Keratinocyte (primary cell): ENCODE results near the gene KPNA4. TPM values are rescaled to one million over a fixed set of nuclear protein-coding genes. Genes with fewer than 3 reads are reported as not detected.

ENCODE experiments used
- DNase-seq: peaks from one replicate; pipeline ENCODE4 v3.0.0-alpha.2; 2011; ENCODE audit warnings: low read depth, missing footprints, low spot score
- FAIRE-seq: peaks from 2 replicates; lab custom pipeline; 2011; peaks lifted over from hg19 to GRCh38; lab: Jason Lieb, UNC
- H2AFZ ChIP-seq: 2 replicates; pipeline ENCODE4 v1.6.0; 2012; ENCODE audit warnings: low read length, control low read depth, inconsistent platforms; ENCODE audit not compliant: control insufficient read depth
- H3K27ac ChIP-seq: 2 replicates; pipeline ENCODE4 v1.5.1; 2011; ENCODE audit warnings: low read length; ENCODE audit not compliant: control insufficient read depth, insufficient read depth
- H3K27me3 ChIP-seq: 3 replicates; pipeline ENCODE4 v1.6.0; 2011; ENCODE audit warnings: low read length; ENCODE audit not compliant: control insufficient read depth, insufficient read depth; ENCODE audit errors: extremely low read depth
- H3K36me3 ChIP-seq, 2 experiments: 2 replicates in 1 of 2; 3 replicates in 1 of 2; pipeline ENCODE4 v1.5.1; 2011; ENCODE audit warnings: low read length in 2 of 2, mild to moderate bottlenecking in 1 of 2; ENCODE audit not compliant: control insufficient read depth in 2 of 2, insufficient read depth in 2 of 2; ENCODE audit errors: extremely low read depth in 1 of 2
- H3K4me1 ChIP-seq: 3 replicates; pipeline ENCODE4 v1.5.1; 2011; ENCODE audit warnings: low read length; ENCODE audit not compliant: control insufficient read depth, insufficient read depth; ENCODE audit errors: extremely low read depth
- H3K4me2 ChIP-seq: 3 replicates; pipeline ENCODE4 v1.6.0; 2011; ENCODE audit warnings: low read depth, low read length; ENCODE audit not compliant: control insufficient read depth, insufficient read depth; ENCODE audit errors: extremely low read depth
- H3K4me3 ChIP-seq, 3 experiments: fragments of 200-600 bp in 1 of 3; sonication (generic) in 1 of 3; 2 replicates in 2 of 3; 3 replicates in 1 of 3; pipeline ENCODE4 v1.5.1; 2011 to 2016; ENCODE audit warnings: low read length in 3 of 3, mild to moderate bottlenecking in 3 of 3, control low read depth in 2 of 3, inconsistent platforms in 1 of 3, low read depth in 1 of 3, mixed read lengths in 1 of 3, mixed run types in 1 of 3, moderate library complexity in 1 of 3; ENCODE audit not compliant: control insufficient read depth in 2 of 3, insufficient read depth in 2 of 3; ENCODE audit errors: extremely low read depth in 1 of 3
- H3K79me2 ChIP-seq: 2 replicates; pipeline ENCODE4 v1.6.0; 2012; ENCODE audit warnings: low read length; ENCODE audit not compliant: control insufficient read depth, insufficient read depth
- H3K9ac ChIP-seq: 3 replicates; pipeline ENCODE4 v1.6.0; 2011; ENCODE audit warnings: low read length; ENCODE audit not compliant: control insufficient read depth, insufficient read depth; ENCODE audit errors: extremely low read depth
- H3K9me1 ChIP-seq: 3 replicates; pipeline ENCODE4 v1.6.0; 2011; ENCODE audit warnings: low read length; ENCODE audit not compliant: control insufficient read depth, insufficient read depth; ENCODE audit errors: extremely low read depth
- H3K9me3 ChIP-seq: 2 replicates; pipeline ENCODE4 v1.5.1; 2012; ENCODE audit warnings: low read depth, low read length; ENCODE audit not compliant: control insufficient read depth
- H4K20me1 ChIP-seq: 3 replicates; pipeline ENCODE4 v1.6.0; 2011; ENCODE audit warnings: low read length; ENCODE audit not compliant: control insufficient read depth, insufficient read depth; ENCODE audit errors: extremely low read depth
- EZH2 ChIP-seq: IDR thresholded peaks from one replicate; pipeline ENCODE4 v1.6.1; 2012; ENCODE audit warnings: inconsistent platforms, mild to moderate bottlenecking, low read length, moderate library complexity
- dilution Hi-C: fragments of 300-500 bp; cut with MboI; formaldehyde crosslinking; loops from one replicate; pipeline ENCODE4 v1.7.0; 2020; ENCODE audit warnings: low sequenced_read_pairs; ENCODE audit not compliant: extremely low pct_ligation_motif_present
- polyA plus RNA-seq, 5 experiments: library from polyadenylated mRNA; depleted of rRNA in 3 of 5; stranded (reverse) in 3 of 5; stranded (forward) in 1 of 5; unstranded in 1 of 5; fragments of >200 nt; gene quantifications; 1 replicate in 1 of 5; 2 replicates in 3 of 5; 3 replicates in 1 of 5; pipeline versions ENCODE4 v1.2.1 to v1.2.3, GENCODE V29; 2011 to 2012; ENCODE audit warnings: missing spikeins in 2 of 5, low read depth in 1 of 5, low replicate concordance in 1 of 5
- TF ChIP-seq, protein P1 (sequence below), 3 experiments: IDR thresholded peaks in 1 of 3; conservative IDR thresholded peaks in 1 of 3; optimal IDR thresholded peaks in 1 of 3; 2 replicates in 2 of 3; 3 replicates in 1 of 3; pipeline versions ENCODE3 to v1.5.1; 2011; ENCODE audit warnings: low read length in 3 of 3, mild to moderate bottlenecking in 3 of 3, moderate library complexity in 2 of 3, control low read depth in 1 of 3, inconsistent platforms in 1 of 3; ENCODE audit not compliant: insufficient read depth in 2 of 3; ENCODE audit errors: extremely low read depth in 1 of 3

Gene KPNA4
- polyA plus RNA-seq, 1 donor (not counting 4 experiments of a cell fraction or from before 2014, with no cell fraction given) = 42.0 TPM

- peaks cover 2% of the 10 kb centered on the region for H3K9me1 ChIP-seq
- no peaks in the 10 kb centered on the region for H4K20me1 ChIP-seq
- H3K27me3 ChIP-seq = no peaks in the 10 kb centered on the region
- peaks cover 18% of the 10 kb centered on the region for H3K4me1 ChIP-seq
- H2AFZ ChIP-seq = no peak overlapping the region
- dilution Hi-C loops = no loop called here
- TF ChIP-seq EZH2 = no peak
- TF ChIP-seq, protein P1, sequence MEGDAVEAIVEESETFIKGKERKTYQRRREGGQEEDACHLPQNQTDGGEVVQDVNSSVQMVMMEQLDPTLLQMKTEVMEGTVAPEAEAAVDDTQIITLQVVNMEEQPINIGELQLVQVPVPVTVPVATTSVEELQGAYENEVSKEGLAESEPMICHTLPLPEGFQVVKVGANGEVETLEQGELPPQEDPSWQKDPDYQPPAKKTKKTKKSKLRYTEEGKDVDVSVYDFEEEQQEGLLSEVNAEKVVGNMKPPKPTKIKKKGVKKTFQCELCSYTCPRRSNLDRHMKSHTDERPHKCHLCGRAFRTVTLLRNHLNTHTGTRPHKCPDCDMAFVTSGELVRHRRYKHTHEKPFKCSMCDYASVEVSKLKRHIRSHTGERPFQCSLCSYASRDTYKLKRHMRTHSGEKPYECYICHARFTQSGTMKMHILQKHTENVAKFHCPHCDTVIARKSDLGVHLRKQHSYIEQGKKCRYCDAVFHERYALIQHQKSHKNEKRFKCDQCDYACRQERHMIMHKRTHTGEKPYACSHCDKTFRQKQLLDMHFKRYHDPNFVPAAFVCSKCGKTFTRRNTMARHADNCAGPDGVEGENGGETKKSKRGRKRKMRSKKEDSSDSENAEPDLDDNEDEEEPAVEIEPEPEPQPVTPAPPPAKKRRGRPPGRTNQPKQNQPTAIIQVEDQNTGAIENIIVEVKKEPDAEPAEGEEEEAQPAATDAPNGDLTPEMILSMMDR (optimal IDR thresholded peaks at IDR 0.05 in 1 of 3, IDR thresholded peaks at IDR 0.05 in 1 of 3, conservative IDR thresholded peaks at IDR 0.05 in 1 of 3; ENCODE audit: extremely low read depth in 1 of 3, insufficient read depth in 2 of 3, low read length in 3 of 3) = no peak
- peak overlapping the region; percentile 42 for H3K4me2 ChIP-seq
- H3K79me2 ChIP-seq = no peaks in the 10 kb centered on the region
- H3K9me3 ChIP-seq = peaks cover 9% of the 10 kb centered on the region
- peaks cover 0 to 1% of the 10 kb centered on the region in 2 experiments for H3K36me3 ChIP-seq
- H3K27ac ChIP-seq = no peak overlapping the region
- FAIRE-seq (peak; percentile 36), DNase-seq (no peak)
- H3K4me3 ChIP-seq = no peak overlapping the region
- H3K9ac ChIP-seq = no peak overlapping the region
These were observed 90.9 kb downstream of the KPNA4 start for GRCh38 chr3:160474416-160474838.

DNA sequence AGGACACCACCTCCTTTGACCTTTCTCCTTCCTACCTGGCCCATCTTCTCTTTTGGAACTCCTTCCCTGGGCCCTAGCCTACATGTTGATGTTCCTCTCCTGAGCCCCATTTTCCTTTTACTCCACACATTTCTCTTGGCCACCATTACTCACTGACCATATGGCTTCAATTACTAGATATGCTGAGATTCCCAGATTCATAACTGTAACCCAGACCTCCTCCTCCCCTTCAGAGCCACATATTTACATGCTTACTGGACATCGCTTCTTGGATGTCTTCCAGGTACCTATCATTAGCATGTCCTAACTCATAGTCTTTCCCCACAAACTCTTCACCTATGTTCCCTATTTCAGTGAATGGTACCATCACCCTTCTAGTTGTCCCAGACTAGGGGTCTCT, 91.4 kb downstream of the KPNA4 start:
- TF ChIP-seq, protein P1 (optimal IDR thresholded peaks at IDR 0.05 in 1 of 3, IDR thresholded peaks at IDR 0.05 in 1 of 3, conservative IDR thresholded peaks at IDR 0.05 in 1 of 3; ENCODE audit: extremely low read depth in 1 of 3, insufficient read depth in 2 of 3, low read length in 3 of 3) = no peak
- TF ChIP-seq EZH2 = no peak

More for the DNA sequence above, 91.4 kb downstream of the KPNA4 start:
- Histone ChIP-seq H3K27me3 (no peaks in the 10 kb centered on the region), H2AFZ (no peak overlapping the region), H3K4me2 (peak overlapping the region; percentile 42), H3K9ac (no peak overlapping the region), H3K9me3 (peaks cover 9% of the 10 kb centered on the region), H3K9me1 (peaks cover 2% of the 10 kb centered on the region), H3K27ac (no peak overlapping the region), H3K4me1 (peaks cover 18% of the 10 kb centered on the region), H3K79me2 (no peaks in the 10 kb centered on the region), H3K36me3 (no peaks in the 10 kb centered on the region), H4K20me1 (no peaks in the 10 kb centered on the region), H3K4me3 (no peak overlapping the region)
- FAIRE-seq = peak; percentile 23
- no peak for DNase-seq
- dilution Hi-C loops = no loop called here
